ENCODE data around the gene CUEDC2. TPM values are rescaled to one million over a fixed set of nuclear protein-coding genes. Genes with fewer than 3 reads are reported as not detected.

The CUEDC2 gene
- polyA plus RNA-seq, 1 donor = 75.7 TPM

GRCh38 chr10:102411341-102412255 is 20.8 kb downstream of the CUEDC2 start:
- no peak for DNase-seq

DNA sequence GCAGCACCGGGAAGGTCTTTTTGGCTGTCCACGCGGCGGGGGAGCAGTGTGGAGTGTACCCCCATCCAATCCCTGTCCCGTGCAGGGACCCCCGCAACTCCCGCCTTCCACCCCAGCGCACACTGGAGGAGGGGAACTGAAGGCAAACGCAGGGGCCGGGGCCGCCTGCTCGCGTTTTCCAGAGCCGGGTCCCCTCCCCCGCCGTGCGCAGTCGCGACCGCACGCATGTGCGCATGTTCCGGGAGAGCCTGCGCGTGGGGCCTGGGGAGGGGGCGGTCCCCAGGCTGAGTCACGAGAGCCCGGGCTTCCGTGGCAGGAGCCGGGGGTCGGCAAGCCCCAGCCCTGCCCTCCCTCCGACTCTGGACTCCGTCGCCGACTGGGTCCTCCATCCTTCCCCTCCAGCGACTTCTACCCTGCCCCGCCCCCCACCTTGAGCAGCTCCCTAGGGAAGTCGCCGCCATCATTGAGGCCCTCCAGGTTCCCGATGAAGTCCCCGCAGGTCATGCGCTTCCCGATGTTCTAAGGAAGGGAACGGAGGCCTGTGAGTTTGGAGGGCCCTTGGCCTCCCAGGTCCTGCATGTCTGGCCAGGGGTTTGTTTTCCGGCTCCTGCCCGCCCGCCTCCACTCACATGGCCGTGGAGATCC is 21.8 kb downstream of the CUEDC2 start:
- no peak for DNase-seq

- no peak for DNase-seq
Measured at GRCh38 chr10:102409604-102410428, 22.6 kb downstream of the CUEDC2 start.

DNA sequence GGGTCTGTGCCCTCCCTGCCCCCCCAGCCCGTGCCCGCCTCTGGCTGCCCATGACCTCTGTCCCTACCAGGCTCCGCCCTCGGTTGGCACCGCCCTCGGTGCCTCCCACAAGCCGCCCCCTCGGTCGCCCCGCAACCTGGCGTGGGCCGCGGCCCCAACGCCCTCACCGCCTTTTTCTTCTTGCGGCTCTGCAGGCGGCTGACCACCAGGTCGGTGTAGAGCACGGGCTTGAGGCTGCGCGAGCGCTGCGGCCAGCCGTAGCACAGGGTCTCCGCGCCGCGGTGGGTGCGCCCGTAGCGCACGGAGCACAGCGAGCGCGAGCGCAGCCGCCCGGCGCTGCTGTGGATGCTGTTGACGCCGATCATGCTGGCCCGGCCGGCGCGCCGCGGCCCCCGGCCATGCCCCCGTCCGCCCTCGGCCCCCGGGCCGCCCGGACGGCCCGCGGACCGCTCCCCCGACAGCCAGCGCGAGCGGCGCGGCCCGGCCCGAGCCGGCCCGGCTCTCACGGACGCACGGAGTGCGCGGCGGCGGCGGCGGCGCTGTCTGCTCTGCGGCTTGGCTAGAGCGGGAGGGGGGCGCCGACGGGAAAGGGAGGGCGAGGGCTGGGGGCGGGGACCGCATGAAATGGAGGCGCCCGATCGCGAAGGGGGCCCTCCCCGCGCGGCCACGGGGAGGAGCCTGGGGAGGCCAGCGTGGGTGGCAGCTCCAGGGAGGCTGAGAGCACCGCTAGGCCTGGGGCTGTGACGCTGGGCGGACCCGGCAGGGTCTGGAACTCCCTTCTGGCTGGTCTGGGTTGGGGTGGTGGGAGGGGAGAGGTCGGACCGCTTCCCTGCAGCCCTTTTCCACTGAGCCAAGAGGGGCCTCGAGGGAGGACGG is 23.4 kb downstream of the CUEDC2 start:
- DNase-seq = no peak

GRCh38 chr10:102408131-102408727 is 24.1 kb downstream of the CUEDC2 start:
- DNase-seq = no peak

DNA sequence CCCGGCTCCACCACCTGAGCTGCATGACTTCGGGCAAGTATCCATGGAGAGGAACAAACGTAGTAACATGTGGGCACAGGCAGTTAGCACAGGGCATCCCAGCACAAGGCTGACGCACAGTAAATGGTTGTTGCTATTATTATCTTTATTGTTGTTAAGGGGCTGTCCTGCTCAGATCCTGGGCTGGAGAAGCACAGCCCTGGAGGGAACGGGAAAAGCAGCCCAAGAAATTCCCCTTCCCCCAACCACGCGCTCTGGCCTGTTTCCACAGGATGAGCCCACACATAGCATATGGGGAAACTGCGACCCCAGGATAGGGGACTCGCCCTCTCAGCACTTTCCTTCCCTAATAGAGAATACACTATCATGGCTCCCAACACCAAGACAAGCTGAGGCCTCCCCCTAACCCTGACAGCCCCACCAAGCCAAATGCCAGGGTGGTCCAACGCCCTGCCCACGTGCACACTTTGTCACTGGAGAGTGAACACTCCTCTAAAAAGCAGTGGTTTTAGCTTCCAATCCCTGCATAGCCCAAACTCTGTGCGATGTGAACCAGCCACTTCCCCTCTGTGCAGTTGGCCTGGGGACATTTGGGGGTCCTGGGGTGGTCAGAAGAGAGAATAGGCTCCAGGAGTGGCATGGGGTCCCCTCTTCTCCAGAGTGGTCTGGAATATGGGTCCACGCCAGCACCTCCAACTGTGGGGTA is 24.8 kb downstream of the CUEDC2 start:
- DNase-seq = no peak

- no peak for DNase-seq
Measured at GRCh38 chr10:102406815-102407214, 25.6 kb downstream of the CUEDC2 start.

- DNase-seq = no peak
Measured at GRCh38 chr10:102405632-102406031, 26.7 kb downstream of the CUEDC2 start.

GRCh38 chr10:102405108-102405571 is 27.2 kb downstream of the CUEDC2 start:
- DNase-seq = no peak

DNA sequence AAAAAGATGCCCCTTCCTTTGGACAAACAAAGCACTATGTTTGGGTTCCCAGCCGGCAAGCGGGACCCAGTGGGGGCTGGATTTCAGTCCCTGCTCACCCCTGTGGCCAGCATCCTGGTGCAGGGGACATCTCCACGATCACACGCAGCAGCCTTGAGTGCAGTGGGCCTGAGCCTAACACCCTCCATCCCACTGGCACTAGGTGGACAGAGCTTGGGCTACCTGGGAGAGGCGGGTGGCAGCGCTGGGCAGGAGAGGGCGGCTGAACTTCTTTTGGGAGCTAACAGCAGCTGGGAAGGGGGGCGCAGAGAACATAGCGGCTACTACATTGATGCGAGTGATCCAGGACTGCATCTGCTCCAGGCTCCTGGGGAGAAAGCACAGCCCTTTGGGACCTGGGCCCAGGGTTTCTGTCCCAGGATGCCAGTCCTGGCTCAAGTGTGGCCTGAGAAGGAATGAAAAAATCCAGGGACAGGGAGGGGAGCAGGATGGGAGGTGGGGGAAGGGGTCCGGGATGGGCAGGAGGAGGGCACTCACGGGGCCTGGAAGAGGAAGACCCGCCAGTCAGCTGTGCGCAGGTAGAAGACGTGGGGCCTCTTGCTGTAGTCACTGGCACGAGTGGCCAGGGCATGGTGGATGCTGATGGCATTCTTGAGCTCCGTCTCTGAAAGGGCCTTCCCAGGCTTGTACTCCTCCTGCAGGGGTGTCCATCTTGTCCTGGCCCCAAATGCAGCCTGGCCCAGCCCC is 27.8 kb downstream of the CUEDC2 start:
- DNase-seq = no peak

- no peak for DNase-seq
Measured at GRCh38 chr10:102403115-102403514, 29.3 kb downstream of the CUEDC2 start.

GRCh38 chr10:102402512-102402896 is 29.9 kb downstream of the CUEDC2 start:
- DNase-seq = no peak

DNA sequence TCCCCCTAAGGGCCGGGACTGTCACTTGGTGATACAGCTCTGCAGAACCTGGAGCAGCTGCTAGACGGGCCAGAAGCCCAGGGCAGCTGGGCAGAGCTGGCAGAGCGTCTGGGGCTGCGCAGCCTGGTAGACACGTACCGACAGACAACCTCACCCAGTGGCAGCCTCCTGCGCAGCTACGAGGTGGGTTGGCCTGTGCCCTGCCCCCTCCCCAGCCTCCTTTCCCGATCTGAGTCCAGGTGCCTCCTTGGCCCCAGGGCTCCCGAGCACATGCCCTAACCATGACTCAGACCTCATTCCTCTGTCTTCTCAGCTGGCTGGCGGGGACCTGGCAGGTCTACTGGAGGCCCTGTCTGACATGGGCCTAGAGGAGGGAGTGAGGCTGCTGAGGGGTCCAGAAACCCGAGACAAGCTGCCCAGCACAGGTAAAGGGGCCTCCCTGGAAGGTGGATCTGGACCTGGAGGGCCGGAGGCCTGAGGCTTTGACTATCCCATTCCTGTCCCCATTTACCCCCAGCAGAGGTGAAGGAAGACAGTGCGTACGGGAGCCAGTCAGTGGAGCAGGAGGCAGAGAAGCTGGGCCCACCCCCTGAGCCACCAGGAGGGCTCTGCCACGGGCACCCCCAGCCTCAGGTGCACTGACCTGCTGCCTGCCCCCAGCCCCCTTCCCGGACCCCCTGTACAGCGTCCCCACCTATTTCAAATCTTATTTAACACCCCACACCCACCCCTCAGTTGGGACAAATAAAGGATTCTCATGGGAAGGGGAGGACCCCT is 30.5 kb downstream of the CUEDC2 start:
- no peak for DNase-seq

- DNase-seq = no peak
Measured at GRCh38 chr10:102401342-102401654, 31.1 kb downstream of the CUEDC2 start.

DNA sequence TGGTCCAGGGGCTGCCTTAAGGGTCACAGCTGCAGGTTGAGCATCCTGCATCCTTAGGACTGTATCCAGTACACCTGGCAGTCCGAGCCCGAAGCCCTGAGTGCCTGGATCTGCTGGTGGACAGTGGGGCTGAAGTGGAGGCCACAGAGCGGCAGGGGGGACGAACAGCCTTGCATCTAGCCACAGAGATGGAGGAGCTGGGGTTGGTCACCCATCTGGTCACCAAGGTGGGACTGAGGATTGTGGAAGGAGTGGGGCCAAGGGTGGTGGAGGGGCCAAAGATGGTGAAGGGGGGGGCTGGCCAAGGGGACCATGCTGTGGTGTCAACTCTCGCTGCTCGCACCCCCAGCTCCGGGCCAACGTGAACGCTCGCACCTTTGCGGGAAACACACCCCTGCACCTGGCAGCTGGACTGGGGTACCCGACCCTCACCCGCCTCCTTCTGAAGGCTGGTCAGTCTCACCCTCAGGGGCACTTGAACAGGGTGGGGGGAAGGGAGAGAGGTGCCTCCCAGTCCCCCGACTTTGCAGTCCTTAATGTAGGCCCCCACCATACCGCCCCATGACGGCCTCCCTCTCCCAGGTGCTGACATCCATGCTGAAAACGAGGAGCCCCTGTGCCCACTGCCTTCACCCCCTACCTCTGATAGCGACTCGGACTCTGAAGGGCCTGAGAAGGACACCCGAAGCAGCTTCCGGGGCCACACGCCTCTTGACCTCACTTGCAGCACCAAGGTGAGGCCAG is 31.6 kb downstream of the CUEDC2 start:
- no peak for DNase-seq

GRCh38 chr10:102400076-102400475 is 32.3 kb downstream of the CUEDC2 start:
- no peak for DNase-seq

DNA sequence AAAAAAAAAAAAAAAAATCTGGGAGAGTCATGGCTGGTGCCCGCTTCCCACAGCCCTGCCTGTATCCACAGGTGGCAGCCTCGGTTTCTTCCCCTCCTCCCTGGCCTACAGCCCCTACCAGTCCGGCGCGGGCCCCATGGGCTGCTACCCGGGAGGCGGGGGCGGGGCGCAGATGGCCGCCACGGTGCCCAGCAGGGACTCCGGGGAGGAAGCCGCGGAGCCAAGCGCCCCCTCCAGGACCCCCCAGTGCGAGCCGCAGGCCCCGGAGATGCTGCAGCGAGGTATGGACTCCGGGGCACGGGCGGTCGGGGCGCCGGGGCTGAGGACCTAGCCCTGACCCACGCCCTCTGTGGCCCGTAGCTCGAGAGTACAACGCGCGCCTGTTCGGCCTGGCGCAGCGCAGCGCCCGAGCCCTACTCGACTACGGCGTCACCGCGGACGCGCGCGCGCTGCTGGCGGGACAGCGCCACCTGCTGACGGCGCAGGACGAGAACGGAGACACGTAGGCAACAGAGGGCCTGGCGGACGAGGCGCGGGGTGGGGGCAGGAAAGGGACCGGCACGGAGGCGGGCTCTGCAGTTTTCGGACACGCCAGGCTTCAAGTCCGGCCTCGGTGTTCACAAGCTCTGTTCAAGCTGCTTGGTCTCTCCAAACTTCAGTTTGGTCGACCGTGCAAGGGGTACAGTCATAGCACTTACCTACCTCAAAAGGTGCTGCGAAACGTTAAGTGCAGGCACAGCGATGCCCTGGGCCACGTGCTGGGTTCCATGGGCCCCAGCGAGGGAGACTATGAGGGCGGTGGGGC is 33.0 kb downstream of the CUEDC2 start:
- DNase-seq = peak; percentile 78

All from left kidney (tissue), 2 donors.